DND-41 (cell line): ENCODE measurements around the gene TTC5.
"Not testable (repeated sequence)": the region's sequence is repeated elsewhere in the genome, so short reads cannot be mapped to it uniquely, and the experiment has no call there.

ENCODE experiments used
- ATAC-seq: fragments of 200-7000 bp; cut with Tn5 transposase; 3 replicates; pipeline ENCODE4 v1.9.1; 2021; ENCODE audit warnings: low read depth; ENCODE audit not compliant: insufficient read depth
- DNase-seq: peaks from one replicate; pipeline ENCODE4 v3.0.0-alpha.2; 2020
- H2AFZ ChIP-seq: 2 replicates; pipeline ENCODE4 v1.6.0; 2012; ENCODE audit warnings: low read depth, low read length
- H3K27ac ChIP-seq: 2 replicates; pipeline ENCODE4 v1.5.1; 2012; ENCODE audit warnings: low read length, inconsistent platforms
- H3K27me3 ChIP-seq: fragments of 200-600 bp; sonication (generic); 2 replicates; pipeline ENCODE4 v1.6.0; 2012; ENCODE audit warnings: low read length, mild to moderate bottlenecking, inconsistent platforms; ENCODE audit not compliant: insufficient read depth, poor library complexity
- H3K36me3 ChIP-seq: 2 replicates; pipeline ENCODE4 v1.5.1; 2012; ENCODE audit warnings: low read length, inconsistent platforms; ENCODE audit not compliant: insufficient read depth
- H3K4me1 ChIP-seq: 2 replicates; pipeline ENCODE4 v1.5.1; 2012; ENCODE audit warnings: mild to moderate bottlenecking, low read length; ENCODE audit not compliant: insufficient read depth
- H3K4me2 ChIP-seq: 2 replicates; pipeline ENCODE4 v1.6.0; 2012; ENCODE audit warnings: mild to moderate bottlenecking, moderate library complexity, low read length, inconsistent platforms; ENCODE audit not compliant: insufficient read depth
- H3K4me3 ChIP-seq, 2 experiments: fragments of 200-600 bp in 1 of 2; shearing (Covaris generic) in 1 of 2; 2 replicates each; pipeline ENCODE4 v1.5.1; 2012 to 2016; ENCODE audit warnings: inconsistent platforms in 2 of 2, low read length in 2 of 2, mild to moderate bottlenecking in 2 of 2, low read depth in 1 of 2, moderate library complexity in 1 of 2
- H3K79me2 ChIP-seq: 2 replicates; pipeline ENCODE4 v1.6.0; 2012; ENCODE audit warnings: low read length, inconsistent platforms; ENCODE audit not compliant: insufficient read depth
- H3K9ac ChIP-seq: 2 replicates; pipeline ENCODE4 v1.6.0; 2012; ENCODE audit warnings: low read depth, mild to moderate bottlenecking, inconsistent platforms, low read length, moderate library complexity
- H3K9me3 ChIP-seq: 2 replicates; pipeline ENCODE4 v1.5.1; 2012; ENCODE audit warnings: low read length, moderate library complexity, mild to moderate bottlenecking, inconsistent platforms; ENCODE audit not compliant: insufficient read depth, severe bottlenecking
- H4K20me1 ChIP-seq: 2 replicates; pipeline ENCODE4 v1.6.0; 2012; ENCODE audit warnings: low read length; ENCODE audit not compliant: insufficient read depth
- CTCF ChIP-seq: IDR thresholded peaks from 2 replicates; pipeline ENCODE4 v1.5.1; 2012; ENCODE audit warnings: borderline replicate concordance, low read length, moderate library complexity, mild to moderate bottlenecking; ENCODE audit not compliant: poor library complexity, severe bottlenecking; ENCODE audit errors: extremely low read depth
- EZH2 ChIP-seq: IDR thresholded peaks from 3 replicates; pipeline ENCODE4 v1.6.1; 2012; ENCODE audit warnings: borderline replicate concordance, low read depth, mild to moderate bottlenecking, moderate library complexity, low read length, inconsistent platforms; ENCODE audit not compliant: severe bottlenecking

The TTC5 gene

GRCh38 chr14:20306079-20306423 lies 300 bp upstream of the TTC5 start:
- H3K9ac ChIP-seq = no peak overlapping the region
- H4K20me1 ChIP-seq = no peaks in the 10 kb centered on the region
- H3K4me1 ChIP-seq = peaks cover 28% of the 10 kb centered on the region
- H3K4me3 ChIP-seq = peak overlapping the region; percentile 69 to 92; a peak in 2 of 4 replicates
- H2AFZ ChIP-seq = no peak overlapping the region
- DNase-seq (no peak), ATAC-seq (0 out of 3 replicates have a peak, but pooled peaks have one; percentile 6)
- peaks cover 10% of the 10 kb centered on the region; the same call in 1 of the 2 replicates for H3K36me3 ChIP-seq
- H3K9me3 ChIP-seq = no peaks in the 10 kb centered on the region
- TF ChIP-seq CTCF (no peak), EZH2 (no peak)
- H3K27ac ChIP-seq = no peak overlapping the region
- peaks cover 27% of the 10 kb centered on the region for H3K79me2 ChIP-seq
- H3K4me2 ChIP-seq = peak overlapping the region; percentile 93; the same call in 1 of the 2 replicates
- no peaks in the 10 kb centered on the region for H3K27me3 ChIP-seq

DNA sequence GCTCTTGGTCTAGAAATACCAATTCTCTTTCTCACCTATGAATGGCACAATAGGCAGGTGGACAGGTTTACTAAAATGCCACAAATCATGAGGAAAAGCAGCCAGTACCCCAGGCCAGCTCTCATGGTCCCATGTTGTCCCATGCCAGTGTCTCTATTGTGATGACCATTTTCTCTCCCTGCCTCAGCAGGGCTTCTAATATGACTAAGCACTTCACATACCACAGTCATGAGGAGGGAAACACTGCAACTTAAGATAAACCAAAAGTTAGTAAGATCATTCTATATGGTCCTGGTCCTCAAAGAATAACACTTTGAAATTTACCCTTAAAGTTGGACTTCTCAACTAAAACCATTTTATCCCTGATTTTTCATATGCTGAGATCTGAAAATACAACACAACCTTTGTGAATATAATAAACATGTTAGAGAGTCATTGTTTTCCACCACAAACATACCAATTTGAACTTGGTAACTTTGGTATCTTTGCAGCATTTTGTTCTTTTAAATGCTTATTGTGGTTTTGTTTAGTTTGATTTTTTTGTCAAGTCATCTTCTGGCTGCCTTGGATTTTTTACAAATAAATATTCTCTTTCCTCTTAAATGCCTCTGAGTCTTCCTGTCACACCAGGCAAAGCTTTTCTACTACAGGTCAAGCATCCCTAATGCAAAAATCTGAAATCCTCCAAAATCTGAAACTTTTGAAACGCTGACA lies 3.6 kb downstream of the TTC5 start:
- DNase-seq = no peak
- Histone ChIP-seq H3K36me3 (peaks cover 38% of the 10 kb centered on the region), H3K4me1 (peaks cover 28% of the 10 kb centered on the region), H3K4me2 (no peak overlapping the region), H3K27me3 (no peaks in the 10 kb centered on the region), H4K20me1 (no peaks in the 10 kb centered on the region), H3K9ac (no peak overlapping the region), H3K27ac (no peak overlapping the region), H3K79me2 (peaks cover 27% of the 10 kb centered on the region), H3K9me3 (no peaks in the 10 kb centered on the region), H2AFZ (no peak overlapping the region), H3K4me3 (no peak overlapping the region)
- TF ChIP-seq EZH2 = no peak
- TF ChIP-seq CTCF = no peak
- no peak for ATAC-seq

DNA sequence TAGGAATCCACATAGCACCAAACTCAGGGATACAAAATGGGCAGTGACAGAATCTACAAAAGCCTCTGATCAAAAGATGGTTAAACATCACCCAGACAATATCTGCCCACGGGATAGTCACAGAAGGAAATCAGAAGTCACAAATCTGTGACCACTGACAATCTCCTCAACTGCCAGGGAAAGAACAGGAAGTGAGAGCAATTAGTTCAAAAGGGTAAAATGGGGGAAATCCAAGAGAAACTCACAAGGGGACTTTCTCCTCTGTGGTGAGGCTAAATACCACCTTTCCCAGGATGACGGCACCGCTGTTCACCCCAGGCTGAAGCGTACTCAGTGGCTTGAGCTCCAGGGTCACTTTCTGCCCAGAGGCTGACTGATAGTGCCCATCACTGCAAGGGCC lies 10.7 kb downstream of the TTC5 start:
- Histone ChIP-seq H3K27me3 (no peaks in the 10 kb centered on the region), H3K27ac (no peak overlapping the region), H2AFZ (no peak overlapping the region), H4K20me1 (no peaks in the 10 kb centered on the region), H3K4me1 (no peaks in the 10 kb centered on the region), H3K9ac (no peak overlapping the region), H3K79me2 (no peaks in the 10 kb centered on the region), H3K9me3 (no peaks in the 10 kb centered on the region), H3K36me3 (peaks cover 83% of the 10 kb centered on the region), H3K4me2 (no peak overlapping the region), H3K4me3 (no peak overlapping the region)
- TF ChIP-seq CTCF (no peak), EZH2 (no peak)
- DNase-seq (no peak), ATAC-seq (no peak)

DNA sequence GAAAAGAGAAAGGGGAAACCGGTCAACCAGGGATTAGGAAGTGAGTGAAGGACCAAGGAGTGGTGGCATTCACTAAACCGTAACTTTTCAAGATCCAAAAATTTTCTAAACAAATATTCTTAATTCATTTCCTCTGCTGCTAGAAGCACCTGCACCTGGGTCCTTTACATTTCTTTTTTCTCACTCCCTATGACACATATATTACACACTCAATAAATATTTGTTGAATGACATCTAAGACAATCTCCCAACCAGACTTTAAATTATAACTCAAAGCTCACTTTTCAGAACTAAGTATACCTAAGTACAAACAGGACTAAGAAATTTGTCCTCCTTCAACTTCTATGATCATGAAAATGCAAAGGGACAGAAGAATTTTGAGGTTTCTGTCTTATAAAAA lies 11.1 kb downstream of the TTC5 start:
- H3K4me2 ChIP-seq = no peak overlapping the region
- DNase-seq = no peak
- H3K79me2 ChIP-seq = no peaks in the 10 kb centered on the region
- H3K4me1 ChIP-seq = no peaks in the 10 kb centered on the region
- H2AFZ ChIP-seq = no peak overlapping the region
- no peak for ATAC-seq
- no peaks in the 10 kb centered on the region for H3K9me3 ChIP-seq
- TF ChIP-seq CTCF (no peak), EZH2 (no peak)
- H3K4me3 ChIP-seq = no peak overlapping the region
- no peaks in the 10 kb centered on the region for H4K20me1 ChIP-seq
- H3K27ac ChIP-seq = no peak overlapping the region
- no peaks in the 10 kb centered on the region for H3K27me3 ChIP-seq
- no peak overlapping the region for H3K9ac ChIP-seq
- H3K36me3 ChIP-seq = peaks cover 86% of the 10 kb centered on the region

- not testable (repeated sequence) for H2AFZ ChIP-seq, H3K4me2 ChIP-seq, H3K36me3 ChIP-seq, H3K27me3 ChIP-seq, H3K9ac ChIP-seq, DNase-seq, H4K20me1 ChIP-seq, H3K79me2 ChIP-seq, ATAC-seq, H3K9me3 ChIP-seq, H3K27ac ChIP-seq, H3K4me3 ChIP-seq
- peaks cover 21% of the 10 kb centered on the region for H3K4me1 ChIP-seq
These were observed 23.8 kb downstream of the TTC5 start for GRCh38 chr14:20281998-20282397.
